ENCODE results near the gene PADI1.

- no peak for TF ChIP-seq CTCF (IDR thresholded peaks at IDR 0.05)
- TF ChIP-seq EP300 (IDR thresholded peaks at IDR 0.05), result no peak
Measured at GRCh38 chr1:17191990-17192242, 13.0 kb upstream of the PADI1 start.
